ENCODE results near the gene CHST11.
"Not testable (repeated sequence)": the region's sequence is repeated elsewhere in the genome, so short reads cannot be mapped to it uniquely, and the experiment has no call there.

Gene CHST11

GRCh38 chr12:104793285-104793684, 336.5 kb downstream of the CHST11 start:
- no peak for DNase-seq

DNA sequence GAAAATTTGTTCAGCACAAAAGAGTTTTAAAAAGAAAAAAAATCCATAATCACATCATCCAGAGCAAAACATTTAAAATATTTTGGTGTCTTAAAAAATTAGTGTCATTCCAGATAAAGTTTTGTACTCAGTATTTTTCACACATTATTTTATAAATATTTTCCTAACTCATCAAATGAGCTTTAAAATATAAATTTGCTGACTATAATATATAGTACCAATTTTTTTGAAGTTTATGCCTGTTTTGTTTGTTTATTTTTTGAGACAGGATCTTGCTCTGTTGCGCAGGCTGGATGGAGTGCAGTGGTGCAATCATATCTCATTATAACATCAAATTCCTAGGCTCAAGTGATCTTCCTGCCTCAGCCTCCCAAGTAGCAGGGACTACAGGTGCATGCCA, 337.2 kb downstream of the CHST11 start:
- DNase-seq, result no peak

DNA sequence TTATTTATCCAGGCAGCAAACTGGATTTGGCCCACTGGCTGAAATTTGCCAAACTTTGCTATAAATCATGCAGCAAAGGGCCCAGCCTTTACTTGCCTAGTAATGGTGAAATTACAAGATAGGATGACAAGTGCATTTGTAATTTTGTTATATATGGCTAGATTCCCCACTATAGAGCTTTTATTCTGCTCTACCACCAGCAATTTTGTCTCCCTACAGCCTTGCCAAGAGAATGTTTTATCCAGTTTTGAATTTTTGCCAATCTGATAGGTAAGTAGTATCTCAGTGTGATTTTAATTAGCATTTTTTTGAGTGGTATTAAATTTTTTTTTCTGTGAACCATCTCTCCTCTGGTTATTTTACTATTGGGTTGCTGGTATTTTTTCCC, 339.7 kb downstream of the CHST11 start:
- DNase-seq, result no peak

DNA sequence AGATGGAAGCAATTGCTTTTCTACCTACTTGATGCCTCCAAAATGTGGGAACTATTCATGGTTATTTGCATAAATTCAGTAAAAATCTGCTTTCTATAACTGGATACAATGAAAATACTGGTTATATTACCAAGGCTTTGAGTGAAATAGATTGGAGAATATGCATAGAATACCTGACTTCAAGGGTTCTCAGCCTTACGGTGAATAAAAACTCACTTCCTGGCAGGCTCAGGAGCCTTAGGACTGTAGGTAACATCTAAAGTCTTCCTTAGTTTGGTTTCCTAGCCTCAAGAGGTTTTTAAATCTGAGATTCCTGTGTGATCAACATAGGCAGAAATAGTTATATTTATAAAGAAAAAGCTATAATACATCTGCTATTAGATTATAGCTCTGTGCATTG, 342.7 kb downstream of the CHST11 start:
- DNase-seq, result no peak

DNA sequence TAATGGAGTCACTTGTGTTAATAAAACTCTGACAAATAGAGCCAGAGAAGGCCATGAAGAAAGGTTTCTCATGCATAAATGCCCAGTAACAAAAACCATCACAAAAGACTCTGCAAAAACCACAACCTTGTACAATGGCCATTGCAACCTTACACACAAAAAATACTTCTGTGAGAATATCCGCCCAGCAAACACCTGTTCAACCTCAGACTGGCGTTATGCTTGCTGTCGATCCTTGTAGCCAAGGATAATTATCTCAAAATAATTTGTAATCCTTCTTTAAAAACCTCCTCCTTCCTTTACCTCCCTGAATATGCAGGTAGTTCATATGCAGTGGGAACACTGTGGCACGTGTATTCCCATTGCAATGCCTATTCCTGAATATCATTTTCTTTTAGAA, 344.3 kb downstream of the CHST11 start:
- DNase-seq, result no peak

DNA sequence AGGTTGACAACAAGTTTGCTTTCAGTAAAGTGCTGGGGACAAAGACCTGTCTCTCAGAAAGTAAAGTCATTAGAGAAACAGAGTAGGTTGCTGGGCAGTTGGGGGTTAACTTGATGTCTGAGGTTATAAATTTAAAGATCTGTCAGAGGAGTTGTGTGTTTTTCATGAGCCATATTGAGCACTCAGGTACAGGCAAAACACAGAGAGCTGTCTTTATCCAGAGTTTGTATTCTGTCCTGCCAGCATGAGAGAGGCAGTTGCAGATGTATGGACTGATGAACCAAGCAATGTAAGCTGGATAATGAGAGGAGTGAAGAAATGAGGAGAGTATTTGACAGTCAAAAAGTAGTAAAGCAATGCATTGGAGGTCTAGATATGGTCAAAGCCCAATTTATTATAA, 344.7 kb downstream of the CHST11 start:
- no peak for DNase-seq

- no peak for DNase-seq
These were observed 345.5 kb downstream of the CHST11 start for GRCh38 chr12:104802208-104802607.

DNA sequence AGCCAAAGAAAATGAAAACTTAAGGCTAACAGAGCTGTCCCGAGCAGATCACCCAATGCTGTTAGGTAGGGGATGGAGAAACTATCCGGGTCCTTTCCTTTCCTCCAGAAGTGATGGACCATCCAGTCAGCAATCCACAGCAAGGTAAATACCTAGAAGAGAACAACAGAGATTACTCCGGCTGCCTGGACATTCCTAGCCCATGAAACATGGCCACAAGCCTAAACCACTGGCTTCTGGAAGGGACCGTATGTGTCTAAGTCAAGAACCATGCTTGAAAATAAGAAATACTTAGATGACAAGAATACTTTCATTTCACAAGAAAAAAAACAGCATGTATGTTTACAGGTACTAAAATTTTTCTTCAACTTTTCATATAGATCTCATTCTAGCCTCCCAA, 348.4 kb downstream of the CHST11 start:
- DNase-seq, result no peak

- not testable (repeated sequence) for DNase-seq
These were observed 349.4 kb downstream of the CHST11 start for GRCh38 chr12:104806194-104806593.

DNA sequence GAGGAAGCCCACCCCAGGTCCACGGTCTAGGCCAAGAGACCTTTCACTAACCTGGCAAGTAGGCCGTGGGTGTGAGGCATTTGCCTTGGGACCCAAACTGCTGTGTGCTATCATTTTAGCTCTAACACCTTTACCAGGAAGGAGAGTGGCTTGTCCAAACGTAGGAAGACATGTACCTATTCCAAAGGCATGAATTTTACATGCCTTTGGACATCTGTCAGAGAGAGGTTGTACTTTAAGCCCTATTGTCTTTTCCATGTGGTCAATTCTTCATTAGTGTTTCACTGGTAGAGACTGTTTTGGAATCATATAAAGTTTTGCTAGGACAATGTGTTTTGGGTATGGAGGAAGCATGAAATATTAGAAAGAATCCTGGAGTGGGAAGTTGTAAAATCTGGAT, 352.5 kb downstream of the CHST11 start:
- no peak for DNase-seq

DNA sequence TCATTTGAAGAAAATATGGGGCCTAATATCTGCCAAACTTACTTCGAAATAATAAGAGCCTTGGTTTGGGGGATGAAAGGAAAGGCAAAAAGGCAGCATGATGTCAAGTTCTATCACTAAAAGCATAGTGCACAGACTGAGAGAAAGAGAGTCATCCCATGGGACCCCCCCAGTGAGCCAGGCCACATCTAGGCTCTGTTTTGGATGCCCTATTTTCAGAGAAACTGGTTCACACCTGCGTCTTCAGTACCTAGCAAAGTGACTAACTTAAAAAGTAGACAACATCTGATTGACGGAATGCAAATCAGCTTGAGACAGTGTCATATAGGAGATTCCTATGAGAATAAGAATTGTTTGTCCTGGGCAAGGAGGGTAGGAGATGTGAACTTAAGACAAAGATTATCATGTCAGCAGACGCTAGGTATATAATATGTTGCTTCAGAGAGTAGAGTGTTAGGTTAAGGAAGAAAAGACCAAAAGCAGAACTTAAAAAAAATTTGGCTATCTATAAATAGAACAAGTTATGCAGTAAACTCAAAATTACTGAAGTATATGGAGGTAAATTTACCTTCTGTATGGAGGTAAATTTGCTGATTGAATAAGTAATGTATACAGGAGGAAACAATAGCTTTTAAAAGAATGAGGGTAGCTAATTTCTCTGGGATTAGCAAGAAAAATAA, 353.1 kb downstream of the CHST11 start:
- DNase-seq, result no peak

Data from stimulated activated CD4-positive, alpha-beta T cell treated with anti-CD3 and anti-CD28 coated beads, Interleukin-4, amount 100 ng/mL, for 1 hour (primary cell).